HCT116 (cell line): ENCODE measurements around the gene ZNF619. TPM values are rescaled to one million over a fixed set of nuclear protein-coding genes. Genes with fewer than 3 reads are reported as not detected.

Experiments
- ATAC-seq: fragments of 200-7000 bp; cut with Tn5 transposase; 2 replicates; pipeline ENCODE4 v1.9.1; 2020; ENCODE audit warnings: mild to moderate bottlenecking, moderate library complexity
- BruUV-seq: library from RNA; stranded (reverse); fragments of 400-500 nt; replicated peaks from 2 replicates; lab custom pipeline; 2021; lab: Mats Ljungman, UMichigan
- CTCF ChIA-PET: fragments of 300-600 bp; sonication (Branson Sonifier 250); formaldehyde crosslinking; loops from one replicate; lab custom pipeline; 2021; ENCODE audit warnings: antibody characterized with exemption; lab: Charles Lee
- POLR2A ChIA-PET: fragments of 300-600, 350-600 bp; sonication (Branson Sonifier 250); formaldehyde crosslinking; loops from one replicate; lab custom pipeline; 2021; ENCODE audit warnings: antibody characterized with exemption; lab: Charles Lee
- RAD21 ChIA-PET, 2 experiments: fragments of 300-600 bp; sonication (Branson Sonifier 250); formaldehyde crosslinking; loops; one replicate each; lab custom pipeline; 2023; ENCODE audit warnings: low total read pairs in 2 of 2; ENCODE audit not compliant: uncharacterized antibody in 2 of 2, unreplicated experiment in 2 of 2, low non-redundant PET in 1 of 2; lab: Charles Lee
- DNase-seq: peaks from one replicate; pipeline ENCODE4 v3.0.0-alpha.2; 2010; ENCODE audit warnings: low read depth, low spot score
- H2AFZ ChIP-seq: fragments of 200-600 bp; shearing (Covaris generic), sonication (generic); 2 replicates; pipeline ENCODE4 v1.6.1; 2017; ENCODE audit warnings: low read depth, mixed run types, mixed read lengths, antibody characterized with exemption, low read length; ENCODE audit not compliant: poor library complexity, severe bottlenecking
- H3K27ac ChIP-seq: 2 replicates; pipeline ENCODE4 v1.5.1; 2012; ENCODE audit warnings: low read depth, low read length
- H3K27me3 ChIP-seq: fragments of 200-600 bp; sonication (generic); 2 replicates; pipeline ENCODE4 v1.6.1; 2016; ENCODE audit warnings: mixed run types, low read length, mixed read lengths; ENCODE audit not compliant: insufficient read depth
- H3K36me3 ChIP-seq, 2 experiments: fragments of 200-500 bp in 1 of 2; fragments of 200-600 bp in 1 of 2; sonication (Bioruptor generic) in 1 of 2; sonication (generic) in 1 of 2; 2 replicates each; pipeline versions ENCODE4 v1.5.1 to v1.6.1; 2014 to 2016; ENCODE audit warnings: low read length in 2 of 2, inconsistent platforms in 1 of 2, mixed read lengths in 1 of 2, mixed run types in 1 of 2; ENCODE audit not compliant: insufficient read depth in 2 of 2, control insufficient read depth in 1 of 2
- H3K4me1 ChIP-seq, 2 experiments: fragments of 200-600 bp in 1 of 2; sonication (generic) in 1 of 2; 2 replicates each; pipeline versions ENCODE4 v1.5.1 to v1.6.1; 2012 to 2017; ENCODE audit warnings: low read length in 2 of 2, inconsistent platforms in 1 of 2, mild to moderate bottlenecking in 1 of 2, mixed read lengths in 1 of 2, mixed run types in 1 of 2, moderate library complexity in 1 of 2; ENCODE audit not compliant: insufficient read depth in 2 of 2, control insufficient read depth in 1 of 2
- H3K4me2 ChIP-seq: fragments of 200-600 bp; sonication (generic); 2 replicates; pipeline ENCODE4 v1.6.1; 2017; ENCODE audit warnings: mixed run types, low read length, mixed read lengths
- H3K4me3 ChIP-seq, 2 experiments: fragments of 200-600 bp in 1 of 2; sonication (generic) in 1 of 2; replicated peaks in 1 of 2; 2 replicates each; pipeline ENCODE4 v1.5.1; 2011 to 2016; ENCODE audit warnings: low read length in 2 of 2, control low read depth in 1 of 2, low read depth in 1 of 2, mild to moderate bottlenecking in 1 of 2, mixed read lengths in 1 of 2, mixed run types in 1 of 2
- H3K79me2 ChIP-seq: fragments of 200-600 bp; sonication (generic); 2 replicates; pipeline ENCODE4 v1.6.1; 2017; ENCODE audit warnings: mild to moderate bottlenecking, mixed run types, low read length, moderate library complexity, mixed read lengths; ENCODE audit not compliant: insufficient read depth
- H3K9ac ChIP-seq: fragments of 200-600 bp; sonication (generic); 2 replicates; pipeline ENCODE4 v1.6.1; 2016; ENCODE audit warnings: low read length, mixed read lengths
- H3K9me2 ChIP-seq: fragments of 200-600 bp; sonication (generic), shearing (Covaris generic); 2 replicates; pipeline ENCODE4 v1.6.1; 2017; ENCODE audit warnings: mixed run types, mild to moderate bottlenecking, moderate library complexity; ENCODE audit not compliant: insufficient read depth
- H3K9me3 ChIP-seq, 2 experiments: fragments of 200-500 bp in 1 of 2; fragments of 200-600 bp in 1 of 2; sonication (Bioruptor generic) in 1 of 2; sonication (generic) in 1 of 2; 2 replicates each; pipeline ENCODE4 v1.6.1; 2014 to 2017; ENCODE audit warnings: low read length in 2 of 2, mixed read lengths in 2 of 2, inconsistent platforms in 1 of 2, low read depth in 1 of 2, mild to moderate bottlenecking in 1 of 2, mixed run types in 1 of 2, moderate library complexity in 1 of 2; ENCODE audit not compliant: control insufficient read depth in 1 of 2, insufficient read depth in 1 of 2
- H4K20me1 ChIP-seq: fragments of 200-600 bp; sonication (generic), shearing (Covaris generic); 2 replicates; pipeline ENCODE4 v1.6.1; 2017; ENCODE audit warnings: mixed run types, mild to moderate bottlenecking, moderate library complexity; ENCODE audit not compliant: insufficient read depth
- CBX3 ChIP-seq: IDR thresholded peaks from 2 replicates; pipeline ENCODE4 v1.6.1; 2012; ENCODE audit warnings: low read depth
- CTCF ChIP-seq, 3 experiments: fragments of 200-600 bp in 1 of 3; sonication (generic) in 1 of 3; IDR thresholded peaks in 2 of 3; conservative IDR thresholded peaks in 1 of 3; 2 replicates each; pipeline ENCODE4 v1.5.1; 2012 to 2017; ENCODE audit warnings: low read depth in 2 of 3, low read length in 2 of 3, antibody characterized with exemption in 1 of 3, borderline replicate concordance in 1 of 3, control low read depth in 1 of 3, mild to moderate bottlenecking in 1 of 3, mixed read lengths in 1 of 3, mixed run types in 1 of 3, moderate library complexity in 1 of 3; ENCODE audit not compliant: insufficient read depth in 1 of 3
- EGR1 ChIP-seq: IDR thresholded peaks from 2 replicates; pipeline ENCODE4 v1.6.1; 2012; ENCODE audit warnings: low read depth
- EZH2 ChIP-seq: fragments of 200-600 bp; sonication (generic); IDR thresholded peaks from 2 replicates; pipeline ENCODE4 v1.6.1; 2017; ENCODE audit warnings: antibody characterized with exemption, mixed run types
- MAX ChIP-seq: IDR thresholded peaks from 2 replicates; pipeline ENCODE4 v1.6.1; 2012
- RAD21 ChIP-seq: IDR thresholded peaks from 2 replicates; pipeline ENCODE4 v1.6.1; 2012; ENCODE audit warnings: low read depth, mild to moderate bottlenecking
- REST ChIP-seq: IDR thresholded peaks from 2 replicates; pipeline ENCODE4 v1.6.1; 2012; ENCODE audit warnings: low read depth
- SIN3A ChIP-seq: IDR thresholded peaks from 2 replicates; pipeline ENCODE4 v1.6.1; 2012; ENCODE audit warnings: low read depth
- YY1 ChIP-seq: IDR thresholded peaks from 2 replicates; pipeline ENCODE4 v1.6.1; 2011; ENCODE audit warnings: low read length, low read depth, moderate library complexity, mild to moderate bottlenecking; ENCODE audit not compliant: insufficient replicate concordance; ENCODE audit errors: extremely low read depth
- ZFX ChIP-seq: fragments of 450-650 bp; IDR thresholded peaks from 2 replicates; pipeline ENCODE4 v1.6.1; 2017
- intact Hi-C: fragments of 100-400 bp; cut with micrococcal nuclease; formaldehyde crosslinking; loops from 2 replicates; pipeline ENCODE4 v1.10.0; 2022
- total RNA-seq: library from RNA; stranded (reverse); gene quantifications from one replicate; pipeline ENCODE4 v1.2.1, GENCODE V29; 2021; ENCODE audit not compliant: unreplicated experiment

Gene ZNF619
- total RNA-seq, 1 experiment from 2014 or later = 7.3 TPM

GRCh38 chr3:40470701-40471100 lies 6.2 kb upstream of the ZNF619 start:
- Histone ChIP-seq H3K4me3 (no peak overlapping the region), H3K27me3 (no peaks in the 10 kb centered on the region), H3K79me2 (0 out of 2 replicates have a peak, but pooled peaks cover 2% of the 10 kb centered on the region), H3K27ac (no peak overlapping the region), H3K36me3 (peaks cover 0 to 22% of the 10 kb centered on the region in 2 experiments; a peak in 3 of 4 replicates), H3K4me1 (no peaks in the 10 kb centered on the region), H3K9me2 (no peaks in the 10 kb centered on the region), H3K4me2 (no peak overlapping the region), H3K9me3 (no peaks in the 10 kb centered on the region), H3K9ac (no peak overlapping the region), H2AFZ (no peak overlapping the region), H4K20me1 (0 out of 2 replicates have a peak, but pooled peaks cover 10% of the 10 kb centered on the region)
- ChIA-PET RAD21 (no interaction called here), CTCF (no interaction called here), POLR2A (no interaction called here)
- ATAC-seq = no peak
- TF ChIP-seq CTCF (IDR thresholded peaks at IDR 0.05 in 2 of 3, conservative IDR thresholded peaks at IDR 0.05 in 1 of 3; ENCODE audit: borderline replicate concordance in 1 of 3, insufficient read depth in 1 of 3, low read depth in 2 of 3, low read length in 2 of 3) (no peak), EGR1 (no peak), RAD21 (no peak), YY1 (no peak), EZH2 (no peak), SIN3A (no peak), REST (no peak), MAX (no peak), ZFX (no peak), CBX3 (no peak)
- intact Hi-C loops = no loop called here
- DNase-seq = no peak
- BruUV-seq = no TSS peak
